AG04449 (cell line): ENCODE measurements around the gene GOSR1.
"Not testable (repeated sequence)": the region's sequence is repeated elsewhere in the genome, so short reads cannot be mapped to it uniquely, and the experiment has no call there.

Experiments used
- CTCF ChIA-PET: fragments of 350-600 bp; formaldehyde crosslinking; extraction: SDS; loops from one replicate; lab custom pipeline; 2021; ENCODE audit warnings: antibody characterized with exemption; lab: Yijun Ruan, JAX
- POLR2A ChIA-PET: fragments of 400-600, 350-600 bp; formaldehyde crosslinking; extraction: SDS; loops from one replicate; lab custom pipeline; 2020; ENCODE audit warnings: antibody characterized with exemption, inconsistent platforms; lab: Yijun Ruan, JAX
- DNase-seq: peaks from one replicate; pipeline ENCODE4 v3.0.0-alpha.2; 2010; ENCODE audit warnings: low read depth, low spot score
- H3K4me3 ChIP-seq: 2 replicates; pipeline ENCODE4 v1.5.1; 2011; ENCODE audit warnings: low read depth, mild to moderate bottlenecking, control low read depth, low read length
- CTCF ChIP-seq: IDR thresholded peaks from one replicate; pipeline ENCODE4 v1.5.1; 2011; ENCODE audit warnings: mild to moderate bottlenecking, moderate library complexity, low read length, control low read depth, inconsistent platforms; ENCODE audit not compliant: insufficient read depth; ENCODE audit errors: missing control alignments

GOSR1 gene

GRCh38 chr17:30570596-30571265 lies 93.5 kb downstream of the GOSR1 start:
- POLR2A ChIA-PET = no interaction called here
- TF ChIP-seq CTCF = no peak
- H3K4me3 ChIP-seq = no peak overlapping the region
- CTCF ChIA-PET = interaction anchor here (1.1 kb wide), 1 partner anchor 145 kb away, joined by 3 read pairs; no protein-coding TSS in a partner anchor
- DNase-seq = no peak

- DNase-seq, H3K4me3 ChIP-seq, POLR2A ChIA-PET: not testable (repeated sequence)
- CTCF ChIA-PET = interaction anchor here (1.1 kb wide), 1 partner anchor 144 kb away, joined by 3 read pairs; no protein-coding TSS in a partner anchor
Measured at GRCh38 chr17:30571404-30571803, 94.2 kb downstream of the GOSR1 start.

- no peak for TF ChIP-seq CTCF
- no peak overlapping the region for H3K4me3 ChIP-seq
- POLR2A ChIA-PET = no interaction called here
- CTCF ChIA-PET = no interaction called here
- no peak for DNase-seq
Measured at GRCh38 chr17:30571921-30572320, 94.7 kb downstream of the GOSR1 start.

GRCh38 chr17:30572651-30573554 lies 95.7 kb downstream of the GOSR1 start:
- CTCF ChIA-PET, DNase-seq, POLR2A ChIA-PET, H3K4me3 ChIP-seq: not testable (repeated sequence)

- no peak overlapping the region for H3K4me3 ChIP-seq
- no peak for TF ChIP-seq CTCF
- DNase-seq = no peak
- ChIA-PET CTCF (no interaction called here), POLR2A (no interaction called here)
Measured at GRCh38 chr17:30573603-30574175, 96.5 kb downstream of the GOSR1 start.

GRCh38 chr17:30574309-30574708 lies 97.1 kb downstream of the GOSR1 start:
- CTCF ChIA-PET, H3K4me3 ChIP-seq, POLR2A ChIA-PET, DNase-seq: not testable (repeated sequence)

GRCh38 chr17:30574806-30575205 lies 97.6 kb downstream of the GOSR1 start:
- POLR2A ChIA-PET, H3K4me3 ChIP-seq, DNase-seq, CTCF ChIA-PET: not testable (repeated sequence)

- DNase-seq, POLR2A ChIA-PET, CTCF ChIA-PET, H3K4me3 ChIP-seq: not testable (repeated sequence)
Measured at GRCh38 chr17:30575648-30576325, 98.6 kb downstream of the GOSR1 start.
